Gastrocnemius medialis (tissue), 4 donors: Measurements from ENCODE around the gene GPC6.

Experiments used
- CTCF ChIP-seq, 5 experiments: fragments of 450-650 bp in 3 of 5; fragments of 200-600 bp in 2 of 5; sonication (generic) in 2 of 5; IDR thresholded peaks in 4 of 5; conservative IDR thresholded peaks in 1 of 5; 1 replicate in 4 of 5; 2 replicates in 1 of 5; pipeline ENCODE4 v1.5.1; 2016 to 2019; ENCODE audit warnings: antibody characterized with exemption in 5 of 5, mild to moderate bottlenecking in 3 of 5, moderate library complexity in 3 of 5
- POLR2A ChIP-seq, 2 donors: fragments of 450-650 bp; IDR thresholded peaks; one replicate each; pipeline ENCODE4 v1.6.1; 2017; ENCODE audit warnings: antibody characterized with exemption in 2 of 2, mild to moderate bottlenecking in 2 of 2, moderate library complexity in 2 of 2

- TF ChIP-seq CTCF (IDR thresholded peaks at IDR 0.05 in 4 of 5, conservative IDR thresholded peaks at IDR 0.05 in 1 of 5) (no peak), POLR2A (IDR thresholded peaks at IDR 0.05) (no peak)
Observed at GRCh38 chr13:94399812-94400211, 1173.2 kb downstream of the GPC6 start.
